ENCODE measurements around the gene KRR1. TPM values are rescaled to one million over a fixed set of nuclear protein-coding genes. Genes with fewer than 3 reads are reported as not detected.

KRR1 gene
- total and polyA plus RNA-seq, 4 donors, result 3.8 to 42.5 (median 28.2) TPM

GRCh38 chr12:75550401-75551240, 39.2 kb upstream of the KRR1 start:
- Histone ChIP-seq H3K4me1 (ENCODE audit: control insufficient read depth in 1 of 2, insufficient read depth in 2 of 2, low read length in 2 of 2) (peaks cover 0 to 2% of the 10 kb centered on the region in 2 donors), H3K27ac (ENCODE audit: low read depth in 1 of 2, low read length in 2 of 2) (no peak overlapping the region)
- intact Hi-C loops (cut with DNase I), result loop anchor here in 1 of 2 donors (10.0 kb wide), 1 partner anchor 484 kb away; the partner anchor contains the start of gene PHLDA1

GRCh38 chr12:75549989-75550388, 38.6 kb upstream of the KRR1 start:
- DNase-seq (no peak), ATAC-seq (ENCODE audit: low FRiP score) (no peak)
- intact Hi-C loops (cut with DNase I), result loop anchor here in 1 of 2 donors (10.0 kb wide), 1 partner anchor 485 kb away; the partner anchor contains the start of gene PHLDA1
- H3K36me3 ChIP-seq (ENCODE audit: control insufficient read depth in 1 of 2, insufficient read depth in 2 of 2, low read length in 1 of 2), result no peaks in the 10 kb centered on the region
- H3K4me3 ChIP-seq (ENCODE audit: low read length in 2 of 2), result no peak overlapping the region
- no peak overlapping the region for H3K27ac ChIP-seq (ENCODE audit: low read depth in 1 of 2, low read length in 2 of 2)
- peaks cover 0 to 2% of the 10 kb centered on the region in 2 donors for H3K4me1 ChIP-seq (ENCODE audit: control insufficient read depth in 1 of 2, insufficient read depth in 2 of 2, low read length in 2 of 2)
- no peaks in the 10 kb centered on the region for H3K27me3 ChIP-seq (ENCODE audit: control insufficient read depth in 1 of 2, insufficient read depth in 2 of 2, low read length in 1 of 2)
- WGBS, 2 donors, result 47 to 52% methylated on average over 2 of the region's 2 CpGs
- H3K9me3 ChIP-seq (ENCODE audit: control insufficient read depth, low read length), result no peaks in the 10 kb centered on the region

More at GRCh38 chr12:75550401-75551240, 39.2 kb upstream of the KRR1 start:
- WGBS, 2 donors, result 7 to 20% methylated on average over 8 of the region's 8 CpGs
- H3K36me3 ChIP-seq (ENCODE audit: control insufficient read depth in 1 of 2, insufficient read depth in 2 of 2, low read length in 1 of 2), result no peaks in the 10 kb centered on the region
- DNase-seq, result no peak
- no peaks in the 10 kb centered on the region for H3K9me3 ChIP-seq (ENCODE audit: control insufficient read depth, low read length)
- H3K27me3 ChIP-seq (ENCODE audit: control insufficient read depth in 1 of 2, insufficient read depth in 2 of 2, low read length in 1 of 2), result no peaks in the 10 kb centered on the region
- H3K4me3 ChIP-seq (ENCODE audit: low read length in 2 of 2), result no peak overlapping the region
- no peak for ATAC-seq (ENCODE audit: low FRiP score)

GRCh38 chr12:75548879-75549278, 37.5 kb upstream of the KRR1 start:
- H3K27me3 ChIP-seq (ENCODE audit: control insufficient read depth in 1 of 2, insufficient read depth in 2 of 2, low read length in 1 of 2), result no peaks in the 10 kb centered on the region
- DNase-seq (no peak), ATAC-seq (ENCODE audit: low FRiP score) (no peak)
- 93 to 100% methylated on average over 1 of the region's 1 CpG for WGBS, 2 donors
- no peaks in the 10 kb centered on the region for H3K9me3 ChIP-seq (ENCODE audit: control insufficient read depth, low read length)
- no peaks in the 10 kb centered on the region for H3K36me3 ChIP-seq (ENCODE audit: control insufficient read depth in 1 of 2, insufficient read depth in 2 of 2, low read length in 1 of 2)
- H3K4me1 ChIP-seq (ENCODE audit: control insufficient read depth in 1 of 2, insufficient read depth in 2 of 2, low read length in 2 of 2), result no peaks in the 10 kb centered on the region
- intact Hi-C loops (cut with DNase I), result no loop called here
- no peak overlapping the region for H3K27ac ChIP-seq (ENCODE audit: low read depth in 1 of 2, low read length in 2 of 2)
- no peak overlapping the region for H3K4me3 ChIP-seq (ENCODE audit: low read length in 2 of 2)

GRCh38 chr12:75545636-75546035, 34.2 kb upstream of the KRR1 start:
- intact Hi-C loops (cut with DNase I), result no loop called here
- Histone ChIP-seq H3K4me1 (ENCODE audit: control insufficient read depth in 1 of 2, insufficient read depth in 2 of 2, low read length in 2 of 2) (no peaks in the 10 kb centered on the region), H3K27me3 (ENCODE audit: control insufficient read depth in 1 of 2, insufficient read depth in 2 of 2, low read length in 1 of 2) (no peaks in the 10 kb centered on the region), H3K4me3 (ENCODE audit: low read length in 2 of 2) (no peak overlapping the region), H3K36me3 (ENCODE audit: control insufficient read depth in 1 of 2, insufficient read depth in 2 of 2, low read length in 1 of 2) (no peaks in the 10 kb centered on the region), H3K9me3 (ENCODE audit: control insufficient read depth, low read length) (no peaks in the 10 kb centered on the region), H3K27ac (ENCODE audit: low read depth in 1 of 2, low read length in 2 of 2) (no peak overlapping the region)
- ATAC-seq (ENCODE audit: low FRiP score) (no peak), DNase-seq (no peak)
- 96% methylated on average over 1 of the region's 1 CpG for WGBS, 2 donors

GRCh38 chr12:75543529-75543928, 32.1 kb upstream of the KRR1 start:
- WGBS, 2 donors, result 88 to 96% methylated on average over 1 of the region's 1 CpG
- ATAC-seq (ENCODE audit: low FRiP score) (no peak), DNase-seq (no peak)
- no peak overlapping the region for H3K4me3 ChIP-seq (ENCODE audit: low read length in 2 of 2)
- no peaks in the 10 kb centered on the region for H3K4me1 ChIP-seq (ENCODE audit: control insufficient read depth in 1 of 2, insufficient read depth in 2 of 2, low read length in 2 of 2)
- no peaks in the 10 kb centered on the region for H3K27me3 ChIP-seq (ENCODE audit: control insufficient read depth in 1 of 2, insufficient read depth in 2 of 2, low read length in 1 of 2)
- no peaks in the 10 kb centered on the region for H3K36me3 ChIP-seq (ENCODE audit: control insufficient read depth in 1 of 2, insufficient read depth in 2 of 2, low read length in 1 of 2)
- H3K9me3 ChIP-seq (ENCODE audit: control insufficient read depth, low read length), result no peaks in the 10 kb centered on the region
- no peak overlapping the region for H3K27ac ChIP-seq (ENCODE audit: low read depth in 1 of 2, low read length in 2 of 2)
- intact Hi-C loops (cut with DNase I), result no loop called here

GRCh38 chr12:75542942-75543341, 31.5 kb upstream of the KRR1 start:
- H3K27me3 ChIP-seq (ENCODE audit: control insufficient read depth in 1 of 2, insufficient read depth in 2 of 2, low read length in 1 of 2), result no peaks in the 10 kb centered on the region
- H3K4me3 ChIP-seq (ENCODE audit: low read length in 2 of 2), result no peak overlapping the region
- H3K36me3 ChIP-seq (ENCODE audit: control insufficient read depth in 1 of 2, insufficient read depth in 2 of 2, low read length in 1 of 2), result no peaks in the 10 kb centered on the region
- H3K9me3 ChIP-seq (ENCODE audit: control insufficient read depth, low read length), result no peaks in the 10 kb centered on the region
- no peak for DNase-seq
- WGBS, 2 donors, result 81 to 83% methylated on average over 1 of the region's 1 CpG
- no peaks in the 10 kb centered on the region for H3K4me1 ChIP-seq (ENCODE audit: control insufficient read depth in 1 of 2, insufficient read depth in 2 of 2, low read length in 2 of 2)
- intact Hi-C loops (cut with DNase I), result no loop called here
- no peak overlapping the region for H3K27ac ChIP-seq (ENCODE audit: low read depth in 1 of 2, low read length in 2 of 2)
- ATAC-seq (ENCODE audit: low FRiP score), result no peak

- DNase-seq, result no peak
- Histone ChIP-seq H3K27me3 (ENCODE audit: control insufficient read depth in 1 of 2, insufficient read depth in 2 of 2, low read length in 1 of 2) (no peaks in the 10 kb centered on the region), H3K4me3 (ENCODE audit: low read length in 2 of 2) (no peak overlapping the region), H3K27ac (ENCODE audit: low read depth in 1 of 2, low read length in 2 of 2) (no peak overlapping the region), H3K9me3 (ENCODE audit: control insufficient read depth, low read length) (no peaks in the 10 kb centered on the region), H3K4me1 (ENCODE audit: control insufficient read depth in 1 of 2, insufficient read depth in 2 of 2, low read length in 2 of 2) (no peaks in the 10 kb centered on the region), H3K36me3 (ENCODE audit: control insufficient read depth in 1 of 2, insufficient read depth in 2 of 2, low read length in 1 of 2) (no peaks in the 10 kb centered on the region)
- 78 to 85% methylated on average over 2 of the region's 2 CpGs for WGBS, 2 donors
- ATAC-seq (ENCODE audit: low FRiP score), result no peak
- intact Hi-C loops (cut with DNase I), result no loop called here
Measured at GRCh38 chr12:75539889-75540288, 28.5 kb upstream of the KRR1 start.

GRCh38 chr12:75533239-75533638, 21.8 kb upstream of the KRR1 start:
- intact Hi-C loops (cut with DNase I), result no loop called here
- Histone ChIP-seq H3K4me1 (ENCODE audit: control insufficient read depth in 1 of 2, insufficient read depth in 2 of 2, low read length in 2 of 2) (no peaks in the 10 kb centered on the region), H3K36me3 (ENCODE audit: control insufficient read depth in 1 of 2, insufficient read depth in 2 of 2, low read length in 1 of 2) (no peaks in the 10 kb centered on the region), H3K4me3 (ENCODE audit: low read length in 2 of 2) (no peak overlapping the region), H3K27me3 (ENCODE audit: control insufficient read depth in 1 of 2, insufficient read depth in 2 of 2, low read length in 1 of 2) (no peaks in the 10 kb centered on the region), H3K27ac (ENCODE audit: low read depth in 1 of 2, low read length in 2 of 2) (no peak overlapping the region), H3K9me3 (ENCODE audit: control insufficient read depth, low read length) (no peaks in the 10 kb centered on the region)
- no peak for ATAC-seq (ENCODE audit: low FRiP score)
- 20 to 28% methylated on average over 2 of the region's 2 CpGs for WGBS, 2 donors
- DNase-seq, result no peak

GRCh38 chr12:75529826-75530225, 18.4 kb upstream of the KRR1 start:
- WGBS, 2 donors, result 83 to 85% methylated on average over 1 of the region's 1 CpG
- Histone ChIP-seq H3K27ac (ENCODE audit: low read depth in 1 of 2, low read length in 2 of 2) (no peak overlapping the region), H3K4me1 (ENCODE audit: control insufficient read depth in 1 of 2, insufficient read depth in 2 of 2, low read length in 2 of 2) (no peaks in the 10 kb centered on the region), H3K4me3 (ENCODE audit: low read length in 2 of 2) (no peak overlapping the region), H3K36me3 (ENCODE audit: control insufficient read depth in 1 of 2, insufficient read depth in 2 of 2, low read length in 1 of 2) (no peaks in the 10 kb centered on the region), H3K9me3 (ENCODE audit: control insufficient read depth, low read length) (no peaks in the 10 kb centered on the region), H3K27me3 (ENCODE audit: control insufficient read depth in 1 of 2, insufficient read depth in 2 of 2, low read length in 1 of 2) (no peaks in the 10 kb centered on the region)
- ATAC-seq (ENCODE audit: low FRiP score) (no peak), DNase-seq (no peak)
- intact Hi-C loops (cut with DNase I), result no loop called here

Data from aorta (tissue), 5 donors.